Stimulated activated CD8-positive, alpha-beta memory T cell treated with anti-CD3 and anti-CD28 coated beads, Interleukin-15, amount 100 ng/mL, for 4 hours (primary cell): ENCODE data around the gene NQO2.
"Not testable (repeated sequence)": the region's sequence is repeated elsewhere in the genome, so short reads cannot be mapped to it uniquely, and the experiment has no call there.

Source experiments
- DNase-seq, 2 donors: peaks; one replicate each; pipeline ENCODE4 v3.0.0-alpha.2; 2020; ENCODE audit warnings: low read depth in 2 of 2

NQO2 gene

GRCh38 chr6:3013901-3014674, 14.4 kb downstream of the NQO2 start:
- DNase-seq: no peak

- DNase-seq: no peak
Measured at GRCh38 chr6:3014675-3015066, 15.0 kb downstream of the NQO2 start.

DNA sequence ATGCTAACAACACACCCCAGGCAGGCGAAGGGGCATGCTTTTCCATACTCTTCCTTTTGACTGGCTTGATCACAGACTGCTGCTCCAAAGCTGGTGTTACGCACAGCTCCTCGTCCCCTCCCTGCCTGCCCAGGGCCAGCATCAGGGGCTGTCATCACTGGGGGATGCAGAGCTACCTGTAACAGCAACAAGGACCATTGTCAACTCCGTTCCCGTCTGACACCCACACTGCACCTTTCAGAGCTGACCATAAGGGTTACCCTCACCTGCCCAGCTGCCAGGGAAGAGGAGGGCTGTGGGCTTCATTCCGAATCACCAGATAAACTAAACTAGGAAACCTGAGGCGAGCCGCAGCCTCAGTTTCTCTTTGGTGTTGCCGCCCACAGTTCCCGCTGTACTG, 15.4 kb downstream of the NQO2 start:
- no peak for DNase-seq

GRCh38 chr6:3016473-3017280, 17.0 kb downstream of the NQO2 start:
- no peak for DNase-seq

DNA sequence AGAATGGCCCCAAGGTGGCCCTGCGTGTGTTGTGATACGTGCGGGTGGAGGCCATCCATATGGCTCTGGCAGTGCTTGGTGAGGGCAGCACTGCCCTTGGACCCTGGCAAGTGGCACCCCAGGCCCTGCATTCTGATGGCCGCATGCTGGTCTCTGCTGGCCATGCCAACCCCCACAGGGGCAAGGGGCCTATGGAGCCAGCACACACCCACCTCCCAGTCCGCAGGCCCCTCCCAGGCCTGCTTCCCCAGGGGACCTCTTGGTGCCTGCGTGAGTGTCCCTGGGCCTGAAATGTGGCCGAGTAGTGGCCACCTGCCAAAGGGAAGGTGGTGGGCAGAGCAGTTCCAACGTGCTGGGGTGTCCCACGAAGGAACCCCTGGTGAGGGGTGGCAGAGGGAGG, 17.6 kb downstream of the NQO2 start:
- no peak for DNase-seq

DNA sequence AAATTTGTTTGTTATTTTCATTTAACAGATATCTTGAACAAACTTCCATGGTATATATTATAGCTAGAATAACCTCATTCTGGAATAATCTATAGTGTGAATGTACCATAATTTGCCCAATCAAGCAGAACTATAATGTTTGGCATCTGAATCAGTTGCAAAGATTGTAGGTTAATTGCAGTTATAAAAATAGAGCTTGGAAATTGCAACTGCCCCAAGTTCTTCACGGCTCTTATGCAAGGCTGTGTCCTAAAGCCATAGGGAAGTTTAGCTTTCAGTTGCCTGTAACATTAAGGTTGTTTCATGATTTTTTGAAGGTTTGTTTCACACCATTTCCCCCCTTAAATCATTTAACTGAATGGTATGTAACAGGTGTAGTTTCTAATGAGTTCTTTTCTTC, 19.4 kb downstream of the NQO2 start:
- no peak for DNase-seq

GRCh38 chr6:3019749-3020320, 20.1 kb downstream of the NQO2 start:
- DNase-seq: no peak

DNA sequence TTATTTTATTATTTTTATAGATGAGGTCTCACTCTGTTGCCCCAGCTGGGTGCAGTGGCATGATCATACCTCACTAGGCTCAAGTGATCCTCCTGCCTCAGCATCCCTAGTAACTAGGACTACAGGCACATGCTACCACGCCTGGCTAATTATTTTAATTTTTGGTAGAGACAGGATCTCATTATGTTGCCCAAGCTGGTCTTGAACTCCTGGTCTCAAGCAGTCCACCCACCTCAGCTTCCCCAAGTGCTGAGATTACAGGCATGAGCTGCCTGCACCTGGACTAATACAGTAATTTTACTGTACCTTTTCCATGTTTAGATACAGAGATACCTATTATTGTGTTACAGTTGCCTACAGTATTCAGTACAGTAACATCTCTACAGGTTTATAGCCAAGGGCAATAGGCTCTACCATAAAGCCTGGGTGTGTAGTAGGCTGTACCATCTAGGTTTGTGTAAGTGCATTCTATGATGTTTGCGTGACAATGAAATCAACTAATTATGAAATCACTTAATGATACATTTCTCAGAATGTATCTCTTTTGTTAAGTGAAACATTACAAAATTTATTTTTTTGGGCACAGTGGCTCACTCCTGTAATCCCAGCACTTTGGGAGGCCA, 21.4 kb downstream of the NQO2 start:
- not testable (repeated sequence) for DNase-seq

- no peak for DNase-seq
Measured at GRCh38 chr6:3022765-3023662, 23.3 kb downstream of the NQO2 start.

DNA sequence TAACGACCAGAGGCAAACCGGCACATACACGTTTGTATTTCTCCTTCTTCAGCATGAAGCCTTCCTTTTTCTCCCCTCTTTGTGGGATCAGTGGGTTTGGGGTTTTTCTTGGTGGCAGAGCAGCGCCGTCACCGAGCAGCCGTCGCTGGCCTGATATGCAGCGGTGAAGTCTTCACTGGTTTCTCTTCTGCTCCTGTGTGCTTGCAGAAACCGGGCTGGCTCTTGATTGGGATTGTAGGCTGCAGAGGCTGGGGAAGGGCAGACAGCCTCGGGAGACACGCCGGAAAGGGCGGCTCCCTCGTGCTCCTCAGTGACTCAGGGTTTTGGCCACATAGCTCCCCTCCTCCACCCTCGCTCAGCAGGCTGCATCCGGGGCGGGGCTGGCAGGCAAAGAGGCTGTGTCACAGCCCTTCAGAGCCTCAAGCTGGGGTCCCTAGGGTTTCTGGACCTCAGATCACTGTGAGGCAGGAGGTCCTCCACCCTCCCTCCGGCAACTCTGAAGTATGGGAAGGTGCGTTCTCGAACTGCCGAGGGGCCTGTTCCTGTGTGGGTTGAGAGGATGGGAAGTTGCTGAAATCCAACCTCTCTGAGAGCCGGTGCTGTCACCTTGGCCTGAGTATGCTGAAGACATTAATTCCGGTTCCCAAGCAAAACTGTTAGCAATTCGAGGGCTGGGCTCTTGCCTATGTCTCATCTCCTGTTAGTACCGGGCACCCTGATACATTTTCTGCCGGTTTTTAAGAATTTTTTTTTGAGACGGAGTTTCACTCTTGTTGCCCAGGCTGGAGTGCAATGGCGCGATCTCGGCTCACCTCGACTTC, 24.2 kb downstream of the NQO2 start:
- peak; percentile 76 to 84 for DNase-seq

DNA sequence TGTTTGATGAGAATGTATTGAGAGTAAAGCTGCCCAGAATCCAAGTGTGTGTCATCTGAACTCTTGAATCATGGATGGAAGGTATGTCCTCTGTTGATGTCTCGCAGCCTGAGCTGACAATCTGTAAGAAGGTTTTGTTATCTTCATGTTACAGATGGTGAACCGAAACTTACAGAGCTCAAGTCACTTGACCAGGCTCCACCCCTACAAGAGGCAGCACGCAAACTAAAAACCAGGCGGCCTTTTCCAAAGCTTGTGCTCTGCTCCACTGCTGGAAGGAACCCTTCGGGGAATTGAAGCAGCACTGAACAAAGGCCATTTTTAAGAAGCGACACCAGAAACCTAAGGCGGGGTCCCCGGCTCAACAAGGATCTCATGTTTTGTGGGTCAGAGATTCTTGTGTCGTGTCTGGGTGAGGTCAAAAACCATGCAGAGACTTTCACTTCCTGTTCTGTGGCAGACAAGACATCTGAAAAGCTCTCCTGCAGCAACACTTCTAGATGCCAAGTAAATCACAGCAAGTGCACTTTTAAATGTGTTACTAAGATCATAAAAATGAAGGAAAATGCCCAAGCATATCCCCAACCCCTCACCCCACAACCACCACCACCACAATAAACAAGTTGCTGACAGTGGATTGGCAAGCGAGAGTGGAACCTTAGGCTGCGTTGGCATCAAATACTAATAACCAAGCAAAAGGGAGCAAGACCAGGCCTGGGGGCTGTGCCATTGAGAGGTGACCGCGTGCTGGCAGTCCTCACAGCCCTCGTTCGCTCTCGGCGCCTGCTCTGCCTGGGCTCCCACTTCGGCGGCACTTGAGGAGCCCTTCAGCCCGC, 27.3 kb downstream of the NQO2 start:
- DNase-seq: peak in 1 of 2 donors; percentile 8

DNA sequence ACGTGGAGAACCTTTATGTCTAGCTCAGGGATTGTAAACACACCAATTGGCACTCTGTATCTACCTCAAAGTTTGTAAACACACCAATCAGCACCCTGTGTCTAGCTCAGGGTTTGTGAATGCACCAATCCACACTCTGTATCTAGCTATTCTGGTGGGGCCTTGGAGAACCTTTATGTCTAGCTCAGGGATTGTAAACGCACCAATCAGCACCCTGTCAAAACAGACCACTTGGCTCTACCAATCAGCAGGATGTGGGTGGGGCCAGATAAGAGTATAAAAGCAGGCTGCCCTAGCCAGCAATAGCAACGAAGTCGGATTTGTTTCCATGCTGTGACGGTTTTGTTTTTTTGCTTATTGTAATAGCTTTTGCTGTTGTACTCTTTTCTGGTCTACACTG, 28.5 kb downstream of the NQO2 start:
- DNase-seq: not testable (repeated sequence)

DNA sequence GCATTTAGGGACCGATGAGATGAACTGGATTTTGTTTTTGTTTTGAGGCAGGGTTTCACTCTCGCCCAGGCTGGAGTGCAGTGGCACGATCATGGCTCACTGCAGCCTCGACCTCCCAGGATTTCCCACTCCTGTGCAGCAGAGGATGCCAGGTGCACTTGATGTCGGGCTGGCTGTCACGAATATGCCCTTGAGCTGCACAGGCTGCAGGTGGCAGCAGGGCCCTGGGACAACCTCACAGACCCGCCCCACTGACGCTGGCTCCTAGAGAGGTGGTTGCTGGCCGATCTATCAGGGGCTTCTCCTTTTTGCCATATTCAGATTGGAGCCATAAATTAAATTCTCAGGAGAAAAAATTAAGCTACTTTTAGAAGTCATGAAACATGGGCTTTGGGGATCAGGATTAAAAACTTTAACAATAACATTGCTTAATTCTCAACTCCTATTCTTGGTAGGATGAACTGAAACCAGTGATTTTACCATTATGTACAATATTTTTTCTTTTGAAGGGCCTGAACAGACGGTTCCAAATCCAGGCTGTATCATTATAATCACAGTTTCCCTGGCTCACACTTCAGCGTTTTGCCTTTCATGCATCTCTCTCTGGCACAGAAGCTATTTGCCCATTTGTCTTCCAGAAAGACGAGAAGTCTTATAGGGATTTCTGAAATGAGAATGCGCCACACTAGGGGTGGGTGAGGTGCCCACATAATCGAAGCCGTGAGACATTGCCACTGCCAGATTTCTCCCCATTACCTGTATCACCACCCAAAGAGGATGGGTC, 32.4 kb downstream of the NQO2 start:
- DNase-seq: no peak

- no peak for DNase-seq
Measured at GRCh38 chr6:3032986-3033385, 33.3 kb downstream of the NQO2 start.

GRCh38 chr6:3033652-3034051, 34.0 kb downstream of the NQO2 start:
- DNase-seq: no peak

- DNase-seq: no peak
Measured at GRCh38 chr6:3035397-3035796, 35.7 kb downstream of the NQO2 start.

- DNase-seq: no peak
Measured at GRCh38 chr6:3036861-3037637, 37.4 kb downstream of the NQO2 start.
